Thyroid gland (tissue), 4 donors: ENCODE measurements around the gene SPATA13.

Experiments
- POLR2A ChIP-seq, 2 donors: fragments of 450-650 bp; IDR thresholded peaks; one replicate each; pipeline ENCODE4 v1.6.1; 2017; ENCODE audit warnings: antibody characterized with exemption in 2 of 2, mild to moderate bottlenecking in 2 of 2, moderate library complexity in 1 of 2
- TF ChIP-seq, protein P1 (sequence below), 6 experiments: fragments of 200-600 bp in 3 of 6; fragments of 450-650 bp in 3 of 6; sonication (generic) in 3 of 6; IDR thresholded peaks; one replicate each; pipeline ENCODE4 v1.5.1; 2016 to 2019; ENCODE audit warnings: antibody characterized with exemption in 6 of 6, mild to moderate bottlenecking in 2 of 6, inconsistent platforms in 1 of 6, moderate library complexity in 1 of 6

DNA sequence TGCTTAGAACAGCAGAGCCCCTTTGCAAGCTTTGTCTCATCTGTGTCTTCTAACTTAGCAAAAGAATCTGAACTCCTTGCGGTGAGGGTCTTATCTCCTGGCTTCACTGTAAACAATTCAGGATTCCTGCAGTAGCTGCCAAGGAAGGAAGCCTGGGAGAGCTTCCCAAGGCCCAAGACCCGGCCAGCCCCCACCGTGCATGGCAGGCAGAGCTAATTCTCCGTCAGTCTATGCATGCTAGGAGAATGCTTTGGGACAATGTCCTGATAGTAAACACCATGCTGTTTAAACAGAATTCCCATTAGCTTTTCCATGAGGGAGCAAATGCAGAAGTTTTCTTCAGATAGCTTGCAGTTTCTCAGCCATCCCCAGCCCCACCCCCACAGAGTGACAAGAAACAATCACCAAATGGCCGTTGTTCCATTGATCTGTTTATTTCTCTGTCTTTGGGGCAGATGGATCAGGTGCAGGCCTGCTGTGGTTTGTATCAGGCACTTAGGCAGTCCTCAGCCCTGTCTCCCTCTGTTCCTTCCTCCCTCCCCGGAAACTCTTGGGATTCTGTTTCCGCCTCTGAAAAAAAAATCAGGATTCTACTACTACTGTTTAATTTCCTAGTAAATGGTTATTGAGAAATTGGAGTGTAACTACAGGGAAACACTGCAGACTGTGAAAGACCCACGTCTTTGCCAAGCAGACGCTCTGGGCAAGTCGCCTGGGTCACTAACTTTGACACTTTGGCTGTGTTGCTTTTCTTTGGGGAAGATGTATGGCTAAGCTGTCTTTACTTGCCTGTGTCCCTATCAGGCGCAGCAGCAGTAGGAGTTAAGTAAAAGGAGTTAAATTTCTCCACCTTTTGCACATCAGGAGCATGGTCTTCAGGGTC is 40.7 kb upstream of the SPATA13 start:
- no peak for TF ChIP-seq POLR2A (IDR thresholded peaks at IDR 0.05)
- TF ChIP-seq, protein P1, sequence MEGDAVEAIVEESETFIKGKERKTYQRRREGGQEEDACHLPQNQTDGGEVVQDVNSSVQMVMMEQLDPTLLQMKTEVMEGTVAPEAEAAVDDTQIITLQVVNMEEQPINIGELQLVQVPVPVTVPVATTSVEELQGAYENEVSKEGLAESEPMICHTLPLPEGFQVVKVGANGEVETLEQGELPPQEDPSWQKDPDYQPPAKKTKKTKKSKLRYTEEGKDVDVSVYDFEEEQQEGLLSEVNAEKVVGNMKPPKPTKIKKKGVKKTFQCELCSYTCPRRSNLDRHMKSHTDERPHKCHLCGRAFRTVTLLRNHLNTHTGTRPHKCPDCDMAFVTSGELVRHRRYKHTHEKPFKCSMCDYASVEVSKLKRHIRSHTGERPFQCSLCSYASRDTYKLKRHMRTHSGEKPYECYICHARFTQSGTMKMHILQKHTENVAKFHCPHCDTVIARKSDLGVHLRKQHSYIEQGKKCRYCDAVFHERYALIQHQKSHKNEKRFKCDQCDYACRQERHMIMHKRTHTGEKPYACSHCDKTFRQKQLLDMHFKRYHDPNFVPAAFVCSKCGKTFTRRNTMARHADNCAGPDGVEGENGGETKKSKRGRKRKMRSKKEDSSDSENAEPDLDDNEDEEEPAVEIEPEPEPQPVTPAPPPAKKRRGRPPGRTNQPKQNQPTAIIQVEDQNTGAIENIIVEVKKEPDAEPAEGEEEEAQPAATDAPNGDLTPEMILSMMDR (IDR thresholded peaks at IDR 0.05) = no peak
